ENCODE measurements around the gene ZKSCAN8.
"Not testable (repeated sequence)": the region's sequence is repeated elsewhere in the genome, so short reads cannot be mapped to it uniquely, and the experiment has no call there.

The ZKSCAN8 gene

DNA sequence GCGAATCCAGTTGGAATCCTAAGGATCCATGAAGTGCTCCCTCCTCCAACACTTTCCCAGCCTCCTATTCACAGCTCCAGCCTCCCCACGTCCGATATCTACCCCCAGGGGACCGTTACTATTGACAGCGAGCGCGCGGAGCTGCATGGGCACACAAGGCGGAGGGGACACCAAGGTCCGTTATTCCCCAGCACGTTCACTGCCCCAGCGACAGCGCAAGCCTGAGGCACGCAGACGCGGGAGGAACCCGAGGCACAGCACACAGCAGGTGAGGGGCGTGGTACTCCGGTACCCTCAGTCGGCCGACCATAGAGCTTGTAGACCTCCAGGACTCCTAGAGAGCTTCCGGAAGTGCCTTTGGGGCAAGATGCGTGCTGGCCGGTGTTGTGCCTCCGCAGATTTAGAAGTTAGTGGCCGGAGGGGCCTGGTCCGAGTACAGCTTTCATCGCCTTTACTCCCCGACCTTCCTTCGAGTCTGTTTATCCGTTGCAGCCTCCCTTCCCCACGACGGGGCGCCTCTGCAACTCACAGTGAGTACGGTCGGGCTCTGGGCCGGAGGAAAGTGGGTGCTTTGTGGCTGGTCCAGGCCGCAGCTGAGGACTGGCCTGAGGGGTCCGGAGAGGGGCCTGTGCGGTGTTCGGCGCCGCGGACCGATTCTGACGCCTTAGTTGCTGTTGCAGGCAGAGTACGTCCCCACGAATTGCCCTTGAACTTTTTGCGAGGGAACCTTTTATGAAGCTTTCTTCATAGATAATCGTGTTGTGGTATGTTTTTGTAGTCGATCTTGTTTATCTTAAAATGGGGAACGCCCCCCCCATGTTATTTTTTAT is at the start of gene ZKSCAN8:
TSS of gene ZKSCAN8 (plus strand) at position 384 of the 830 bp plus-strand sequence. CDS start 6,525 bp downstream, outside the sequence.
- FAIRE-seq (peak; percentile 89), DNase-seq (ENCODE audit: insufficient read length, low spot score) (peak; percentile 95)

DNA sequence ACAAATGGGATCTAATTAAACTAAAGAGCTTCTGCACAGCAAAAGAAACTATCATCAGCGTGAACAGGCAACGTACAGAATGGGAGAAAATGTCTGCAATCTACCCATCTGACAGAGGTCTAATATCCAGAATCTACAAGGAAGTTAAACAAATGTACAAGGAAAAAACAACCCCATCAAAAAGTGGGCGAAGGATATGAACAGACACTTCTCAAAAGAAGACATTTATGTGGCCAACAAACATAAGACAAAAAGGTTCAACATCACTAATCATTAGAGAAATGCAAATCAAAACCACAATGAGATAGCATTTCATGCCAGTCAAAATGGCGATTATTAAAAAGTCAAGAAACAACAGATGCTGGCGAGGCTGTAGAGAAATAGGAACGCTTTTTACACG is 39.5 kb upstream of the ZKSCAN8 start:
- FAIRE-seq; DNase-seq (ENCODE audit: insufficient read length, low spot score): not testable (repeated sequence)

DNA sequence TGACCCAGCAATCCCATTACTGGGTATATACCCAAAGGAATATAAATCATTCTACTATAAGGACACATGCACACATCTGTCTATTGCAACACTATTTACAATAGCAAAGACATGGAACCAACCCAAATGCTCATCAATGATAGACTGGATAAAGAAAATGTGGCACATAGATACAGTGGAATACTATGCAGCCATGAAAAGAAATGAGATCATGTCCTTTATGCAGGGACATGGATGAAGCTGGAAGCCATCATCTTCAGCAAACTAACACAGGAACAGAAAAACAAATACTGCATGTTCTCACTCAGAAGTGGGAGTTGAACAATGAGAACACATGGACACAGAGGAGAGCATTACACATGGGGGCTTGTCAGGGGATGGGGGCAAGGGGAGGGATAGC is 39.0 kb upstream of the ZKSCAN8 start:
- not testable (repeated sequence) for FAIRE-seq; DNase-seq (ENCODE audit: insufficient read length, low spot score)

DNA sequence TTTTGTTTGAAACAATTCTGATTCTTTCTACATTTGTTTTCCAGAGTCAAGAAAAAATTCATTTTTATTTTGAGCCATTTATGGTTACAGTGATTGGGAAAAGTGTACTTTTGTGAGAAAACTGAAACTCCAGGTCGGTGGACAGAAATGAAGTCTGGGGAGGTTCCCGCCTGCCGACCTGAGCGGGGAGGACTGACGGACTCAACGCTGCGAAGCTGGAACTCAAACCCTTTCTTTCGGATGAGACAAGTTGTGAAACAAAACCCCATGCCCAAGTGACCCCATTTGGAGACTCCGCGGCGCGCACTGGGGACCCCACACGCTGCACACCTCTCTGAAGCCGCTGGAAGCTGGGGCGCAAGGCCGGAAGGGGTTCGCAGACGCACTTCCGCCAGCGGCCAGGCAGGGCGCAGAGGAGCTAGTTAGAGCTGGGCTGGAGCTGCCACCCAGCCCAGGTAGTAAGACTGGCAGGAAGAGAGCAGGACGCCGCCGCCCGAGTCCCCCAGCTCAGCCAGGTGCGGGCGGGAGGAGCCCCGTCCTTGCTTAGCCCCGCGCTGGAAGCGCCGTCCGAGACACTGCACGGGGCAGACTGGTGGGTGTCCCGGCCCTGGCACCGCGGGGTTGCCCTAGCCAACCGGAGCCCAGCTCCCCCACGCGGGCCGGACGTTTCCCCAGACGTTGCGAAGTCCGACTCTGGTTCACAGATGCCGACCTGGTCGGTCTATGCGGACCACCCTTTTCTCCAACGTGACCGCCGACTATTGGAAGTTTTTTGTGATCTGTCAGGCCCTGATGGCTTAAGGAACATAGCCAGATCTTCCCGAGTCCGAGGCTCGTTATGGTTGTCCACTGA is 37.1 kb upstream of the ZKSCAN8 start:
- peak; percentile 88 for DNase-seq (ENCODE audit: insufficient read length, low spot score)
- FAIRE-seq: peak; percentile 64

DNA sequence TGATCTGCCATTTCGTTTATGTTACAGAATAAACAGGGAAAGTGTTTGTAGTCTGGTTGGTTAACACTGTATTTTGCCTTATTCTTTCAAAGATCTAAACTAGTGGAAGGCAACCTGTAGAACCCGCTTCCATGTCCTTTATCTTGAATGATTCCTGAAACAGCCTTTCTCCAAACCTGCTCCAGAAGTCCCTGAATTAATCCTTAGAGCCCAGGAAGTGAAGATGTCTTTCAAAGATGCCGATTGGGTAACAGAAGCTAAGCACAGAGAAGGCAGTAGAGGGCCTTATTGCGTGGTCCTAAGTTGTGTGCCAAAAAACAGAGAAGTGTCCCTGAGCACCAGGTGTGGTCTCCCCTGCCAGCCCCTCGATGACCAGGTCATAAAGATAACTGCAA is 36.4 kb upstream of the ZKSCAN8 start:
- DNase-seq (ENCODE audit: insufficient read length, low spot score) (peak; percentile 18), FAIRE-seq (no peak)

DNA sequence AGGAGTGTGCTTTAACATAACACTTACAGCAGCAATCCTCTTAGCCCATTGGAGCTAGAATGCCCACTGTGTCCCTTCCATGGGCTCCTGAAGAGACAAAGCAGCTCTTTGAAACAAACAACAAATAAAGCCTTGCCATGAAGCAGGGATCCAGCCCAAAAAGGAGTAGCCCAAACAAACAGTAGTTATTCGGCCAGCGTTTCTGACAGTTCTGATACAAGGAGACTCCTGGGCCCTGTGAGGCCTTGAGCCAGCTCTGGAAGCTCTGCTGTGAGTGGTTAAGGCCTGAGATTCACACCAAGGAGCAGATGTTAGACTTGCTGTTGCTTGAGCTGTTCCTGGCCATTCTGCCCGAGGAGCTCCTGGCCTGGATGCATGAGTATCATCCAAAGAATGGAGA is 34.2 kb upstream of the ZKSCAN8 start:
- FAIRE-seq: no peak
- DNase-seq (ENCODE audit: insufficient read length, low spot score): no peak

DNA sequence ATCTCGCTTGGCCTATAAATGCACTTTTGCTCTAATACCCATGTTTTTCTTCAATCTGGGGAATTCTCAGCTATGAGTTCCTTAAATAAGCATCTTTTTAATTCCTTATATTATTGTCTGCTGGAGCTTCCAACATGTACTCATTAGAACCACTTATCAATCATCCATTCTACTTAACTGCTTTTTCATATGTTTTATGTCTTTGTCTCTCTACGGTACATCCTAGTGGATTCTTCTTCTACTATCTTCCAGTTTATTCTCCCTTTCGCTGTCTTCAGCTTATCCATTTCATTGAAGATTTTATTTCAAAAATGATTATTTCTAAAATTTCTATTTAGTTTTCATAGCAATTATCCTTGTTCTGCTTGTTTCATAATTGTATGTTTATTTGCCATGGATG is 29.7 kb upstream of the ZKSCAN8 start:
- DNase-seq (ENCODE audit: insufficient read length, low spot score) (no peak), FAIRE-seq (no peak)

DNA sequence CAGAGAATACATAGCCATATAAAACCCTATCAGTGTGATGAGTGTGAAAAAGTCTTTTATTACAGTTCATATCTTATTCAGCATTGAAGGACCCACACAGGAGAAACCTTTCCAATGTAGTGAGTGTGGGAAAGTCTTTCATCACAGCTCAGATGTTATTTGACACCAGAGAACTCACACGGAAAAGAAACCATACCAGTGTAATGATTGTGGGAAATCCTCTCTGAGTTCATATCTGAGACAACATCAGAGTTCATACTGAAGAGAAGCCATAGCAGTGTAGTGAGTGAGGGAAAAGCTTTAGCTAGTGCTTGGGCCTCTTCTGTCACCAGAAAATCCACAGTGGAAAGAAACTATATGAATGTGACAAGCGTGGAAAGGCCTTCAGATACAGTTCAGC is 25.9 kb upstream of the ZKSCAN8 start:
- no peak for FAIRE-seq
- no peak for DNase-seq (ENCODE audit: insufficient read length, low spot score)

DNA sequence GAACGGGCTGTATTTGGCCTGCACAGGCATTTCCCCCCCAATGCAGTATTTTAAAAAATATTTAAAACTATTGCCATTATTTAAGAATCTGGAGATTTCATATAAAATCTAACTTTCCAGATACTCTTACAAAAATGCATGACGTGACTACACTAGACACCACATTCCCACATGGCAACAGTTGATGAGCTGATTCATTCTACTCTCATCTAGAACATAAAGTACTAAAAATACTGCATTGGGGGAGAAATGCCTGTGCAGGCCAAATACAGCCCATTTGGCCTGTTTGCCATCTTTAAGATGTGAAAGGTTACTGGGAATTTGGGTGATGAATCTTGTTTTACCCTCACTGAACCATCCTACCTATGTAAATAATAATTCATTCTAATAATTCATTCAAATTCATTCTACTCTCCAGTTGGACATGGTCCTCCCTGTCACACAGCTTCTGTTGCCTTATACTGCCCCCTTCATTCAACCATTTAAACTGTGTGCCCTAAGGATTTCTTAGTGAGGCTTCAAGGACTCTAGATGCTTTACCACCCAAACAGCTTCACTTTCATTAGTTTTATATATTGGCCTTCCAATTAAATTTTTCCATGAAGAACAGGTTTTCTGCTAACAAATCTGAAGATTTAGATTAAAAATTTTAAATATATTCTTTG is 24.2 kb upstream of the ZKSCAN8 start:
- DNase-seq (ENCODE audit: insufficient read length, low spot score): no peak
- no peak for FAIRE-seq

DNA sequence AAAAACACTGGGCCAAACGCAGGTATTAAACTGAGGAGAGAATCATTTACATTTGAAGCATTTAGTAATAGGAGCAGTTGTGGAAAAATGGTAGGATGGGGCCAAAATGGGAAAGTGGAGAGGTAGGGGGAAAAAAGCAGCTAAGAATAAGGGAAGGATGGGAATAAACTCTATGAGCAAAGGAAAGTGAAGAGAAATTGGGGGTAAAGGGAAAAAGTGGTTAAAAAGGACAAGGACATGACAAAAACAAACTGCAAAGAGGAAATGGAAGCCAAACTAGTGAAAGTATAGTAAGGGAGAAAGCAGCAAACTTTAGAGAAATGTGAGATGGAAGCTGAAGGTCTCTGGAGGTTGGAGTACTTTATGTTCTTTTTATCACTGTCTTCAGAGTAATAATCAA is 23.5 kb upstream of the ZKSCAN8 start:
- DNase-seq (ENCODE audit: insufficient read length, low spot score) (no peak), FAIRE-seq (no peak)

DNA sequence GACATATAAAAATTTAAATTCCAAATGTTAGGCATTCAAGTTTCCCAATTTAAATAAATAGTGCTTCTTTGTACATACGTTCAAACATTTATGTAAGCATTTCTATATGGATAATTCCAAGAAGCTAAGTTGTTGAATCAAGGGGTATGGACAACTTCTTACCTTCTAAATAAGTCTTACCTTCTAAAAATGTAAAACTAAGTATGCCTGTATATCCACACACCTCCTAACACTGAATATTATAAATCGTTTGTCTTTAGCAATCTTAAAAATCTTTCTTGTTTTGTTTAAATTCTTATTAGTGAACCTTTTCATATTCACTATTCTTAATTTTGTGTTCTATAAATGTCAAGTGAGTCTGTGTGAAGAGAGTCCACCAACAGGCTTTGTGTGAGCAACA is 19.8 kb upstream of the ZKSCAN8 start:
- no peak for DNase-seq (ENCODE audit: insufficient read length, low spot score)
- FAIRE-seq: no peak

DNA sequence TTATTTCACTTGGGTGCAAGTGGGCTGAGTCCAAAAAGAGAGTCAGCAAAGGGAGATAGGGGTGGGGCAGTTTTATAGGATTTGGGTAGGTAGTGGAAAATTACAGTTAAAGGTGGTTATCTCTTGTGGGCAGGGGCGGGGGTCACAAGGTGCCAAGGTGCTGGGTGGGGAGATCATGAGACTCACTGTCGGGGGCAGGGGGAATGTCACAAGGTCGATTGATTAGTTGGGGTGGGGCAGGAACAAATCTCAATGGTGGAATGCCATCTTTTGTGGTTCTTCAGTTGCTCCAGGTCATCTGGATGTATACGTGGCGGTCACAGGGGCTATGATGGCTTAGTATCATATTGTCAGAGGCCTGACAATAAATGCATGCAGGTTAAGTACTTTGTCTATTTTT is 19.4 kb upstream of the ZKSCAN8 start:
- DNase-seq (ENCODE audit: insufficient read length, low spot score); FAIRE-seq: not testable (repeated sequence)

DNA sequence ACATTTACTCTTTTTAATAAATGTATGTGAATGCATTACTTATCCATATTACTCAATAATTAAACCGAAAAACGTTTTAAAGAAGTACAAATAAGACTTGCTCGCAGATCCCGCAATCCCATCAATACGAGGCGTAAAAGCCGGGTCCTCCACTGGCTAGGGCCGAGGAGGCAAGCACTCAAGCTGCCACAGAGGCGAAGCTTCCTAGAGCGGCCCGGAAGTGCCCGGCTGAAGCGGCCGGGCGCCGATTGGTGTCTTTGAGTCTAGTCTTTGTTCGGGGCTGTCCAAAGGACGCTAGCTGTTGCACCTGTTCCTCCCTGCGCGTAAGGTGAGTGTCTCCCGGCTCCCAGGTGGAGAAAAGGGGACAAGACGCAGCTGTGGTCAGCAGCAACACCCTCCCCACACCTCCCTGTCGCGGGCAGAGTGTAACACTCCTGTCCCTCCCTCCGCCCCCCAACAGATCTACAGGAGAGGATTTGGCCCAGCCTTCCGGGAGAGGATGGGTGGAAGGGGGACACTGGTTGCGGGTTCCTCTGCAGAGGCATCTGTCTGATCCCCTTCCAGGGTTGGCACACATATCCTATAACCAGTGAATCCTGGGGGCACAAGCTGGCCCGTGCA is 17.2 kb upstream of the ZKSCAN8 start, which contains the start of gene ZSCAN16:
TSS of gene ZSCAN16 (plus strand) at position 260 of the 621 bp plus-strand sequence. CDS start 835 bp downstream, outside the sequence.
- no peak for FAIRE-seq
- DNase-seq (ENCODE audit: insufficient read length, low spot score): peak; percentile 79

DNA sequence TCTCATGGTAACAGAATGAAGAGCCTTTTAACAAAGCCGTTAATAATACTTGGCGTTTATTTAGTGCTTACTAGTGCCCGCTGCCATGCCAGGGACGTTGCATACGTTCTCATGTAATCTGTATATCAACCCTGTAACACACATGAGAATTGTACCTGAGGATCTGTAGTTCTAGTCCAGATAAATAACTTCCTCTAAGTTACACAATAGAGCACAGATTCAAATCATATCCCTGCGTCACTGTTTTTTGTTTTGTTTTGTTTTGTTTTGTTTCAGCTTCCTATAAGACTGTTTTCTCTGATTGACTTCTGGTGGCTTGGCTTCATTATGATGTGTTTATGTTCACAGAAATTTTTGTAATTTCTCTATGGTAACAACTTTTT is 16.7 kb upstream of the ZKSCAN8 start:
- FAIRE-seq: no peak
- DNase-seq (ENCODE audit: insufficient read length, low spot score): no peak

DNA sequence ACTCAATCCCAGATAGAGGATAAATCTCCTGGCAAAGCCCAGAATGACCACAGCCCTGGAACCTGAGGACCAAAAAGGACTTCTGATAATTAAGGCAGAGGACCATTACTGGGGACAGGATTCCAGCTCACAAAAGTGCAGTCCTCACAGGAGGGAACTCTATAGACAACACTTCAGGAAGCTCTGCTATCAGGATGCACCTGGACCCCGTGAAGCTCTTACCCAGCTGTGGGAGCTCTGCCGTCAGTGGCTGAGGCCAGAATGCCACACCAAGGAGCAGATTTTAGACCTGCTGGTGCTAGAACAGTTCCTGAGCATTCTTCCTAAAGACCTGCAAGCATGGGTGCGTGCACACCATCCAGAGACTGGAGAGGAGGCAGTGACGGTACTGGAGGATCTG is 16.3 kb upstream of the ZKSCAN8 start:
- FAIRE-seq (no peak), DNase-seq (ENCODE audit: insufficient read length, low spot score) (no peak)

DNA sequence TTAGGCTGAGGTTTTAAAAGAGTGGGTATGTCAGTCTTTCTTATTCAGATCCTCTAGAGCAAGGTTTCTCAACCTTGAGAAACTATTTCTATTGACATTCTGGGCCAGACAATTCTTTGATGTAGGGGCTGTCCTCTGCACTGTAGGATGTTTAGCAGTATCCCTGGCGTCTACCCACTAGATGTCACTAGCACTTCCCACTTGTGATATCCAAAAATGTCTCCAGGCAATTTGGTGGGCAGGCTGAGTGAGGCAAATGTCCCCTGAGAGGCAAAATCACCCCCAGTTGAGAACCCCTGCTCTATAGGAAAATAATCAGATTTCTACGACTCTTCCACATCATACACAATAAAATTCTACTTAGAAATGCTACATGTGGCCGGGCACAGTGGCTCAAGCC is 7.7 kb upstream of the ZKSCAN8 start:
- no peak for FAIRE-seq
- no peak for DNase-seq (ENCODE audit: insufficient read length, low spot score)

DNA sequence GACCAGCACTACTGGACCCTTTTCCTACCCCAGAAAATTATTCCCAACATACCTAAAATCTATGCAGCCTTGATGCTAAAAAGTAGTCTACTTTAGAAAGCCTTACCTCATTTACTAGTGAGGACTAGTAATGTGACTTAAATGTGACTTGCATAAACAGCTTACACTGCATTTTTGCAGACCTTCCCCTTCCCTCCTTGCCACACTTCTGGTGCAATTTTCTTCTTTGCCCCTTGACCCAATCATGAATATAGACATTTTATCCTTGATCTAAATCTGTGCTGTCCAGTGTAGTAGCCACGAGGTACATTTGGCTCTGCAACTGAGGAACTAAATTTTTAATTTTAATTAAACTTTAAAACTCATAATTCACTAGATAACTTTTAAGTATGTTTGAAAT is 7.0 kb upstream of the ZKSCAN8 start:
- no peak for FAIRE-seq
- DNase-seq (ENCODE audit: insufficient read length, low spot score): no peak

DNA sequence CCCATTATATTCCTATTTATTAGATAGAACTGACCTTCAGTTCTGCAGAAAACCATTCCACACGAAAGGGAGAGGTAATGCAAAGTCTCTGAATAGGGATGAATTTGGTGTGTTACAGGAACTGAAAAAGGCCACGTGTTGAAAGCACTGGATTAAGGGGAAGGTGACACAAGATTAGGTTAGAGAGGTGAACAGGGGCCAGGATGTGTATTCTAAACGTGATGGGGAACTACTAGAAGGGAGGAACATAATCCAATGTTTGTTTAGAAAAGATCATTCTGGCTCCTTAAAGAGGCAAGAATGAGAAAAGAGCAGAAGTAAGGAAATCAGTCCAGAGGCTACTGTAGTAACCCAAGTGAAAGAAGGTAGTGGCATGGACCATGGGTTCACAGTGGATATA is 6.3 kb upstream of the ZKSCAN8 start:
- DNase-seq (ENCODE audit: insufficient read length, low spot score) (no peak), FAIRE-seq (no peak)

DNA sequence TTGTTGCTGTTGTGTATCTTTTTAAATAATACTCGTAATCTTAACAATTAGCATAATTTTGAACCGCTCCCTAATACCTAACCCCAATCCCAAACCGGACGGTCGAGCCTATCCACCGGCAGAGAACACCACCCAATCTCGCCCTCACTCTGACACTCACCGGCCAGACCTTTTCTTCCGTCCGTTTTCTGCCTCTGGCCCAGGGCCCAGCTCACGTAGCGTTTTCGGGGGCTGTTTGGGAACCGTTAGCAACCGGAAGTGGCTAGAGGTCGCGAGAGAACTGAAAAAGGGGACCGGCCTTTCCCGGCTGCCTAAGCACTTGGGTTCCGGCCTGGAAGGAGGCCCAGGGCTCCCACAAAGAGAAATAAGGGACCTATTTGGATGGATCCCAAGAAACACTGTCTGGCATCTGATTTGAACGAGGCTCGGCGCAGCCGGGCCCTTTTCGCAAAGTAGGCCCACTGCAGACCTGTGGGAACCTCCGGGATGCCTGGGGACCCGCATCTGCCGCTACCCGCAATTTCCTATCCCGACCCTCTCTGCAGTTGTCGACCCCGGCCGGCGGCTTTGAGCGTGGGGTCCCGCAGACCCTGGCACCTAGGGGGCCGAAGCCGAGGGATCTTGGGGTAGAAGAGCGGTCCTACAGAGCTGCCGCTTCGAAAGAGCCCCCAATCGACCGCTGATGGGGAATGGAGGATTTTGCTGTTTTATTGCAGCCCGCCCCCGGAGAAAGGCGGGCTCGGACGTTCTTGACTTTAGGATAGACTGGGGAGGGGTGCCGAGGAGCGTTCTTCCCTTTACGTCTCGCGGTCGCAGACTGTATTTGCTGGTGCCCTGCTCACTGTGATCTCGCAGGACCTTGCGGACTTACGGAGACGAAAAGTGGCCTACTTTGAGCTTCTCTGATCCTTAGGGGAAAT is 4.8 kb upstream of the ZKSCAN8 start:
- FAIRE-seq: no peak
- DNase-seq (ENCODE audit: insufficient read length, low spot score): peak; percentile 60

Measured in HTR-8/SVneo (cell line).